Thyroid gland (tissue), 4 donors: Measurements from ENCODE around the gene LAMTOR4. TPM values are rescaled to one million over a fixed set of nuclear protein-coding genes. Genes with fewer than 3 reads are reported as not detected.

Experiments used
- DNase-seq, 2 donors: peaks; one replicate each; pipeline ENCODE4 v3.0.0-alpha.2; 2019
- H3K27ac ChIP-seq, 3 donors: fragments of 200-600 bp; sonication (generic); 1 replicate in 2 of 3; 2 replicates in 1 of 3; pipeline ENCODE4 v1.5.1; 2016 to 2019; ENCODE audit warnings: mild to moderate bottlenecking in 1 of 3, moderate library complexity in 1 of 3
- H3K27me3 ChIP-seq: fragments of 200-600 bp; sonication (generic); one replicate; pipeline ENCODE4 v1.5.1; 2019
- H3K36me3 ChIP-seq, 2 donors: fragments of 200-600 bp; sonication (generic); one replicate each; pipeline ENCODE4 v1.5.1; 2016 to 2019
- H3K4me1 ChIP-seq, 2 donors: fragments of 200-600 bp; sonication (generic); one replicate each; pipeline ENCODE4 v1.5.1; 2017 to 2019
- H3K4me3 ChIP-seq, 3 donors: fragments of 200-600 bp; sonication (generic); replicated peaks in 1 of 3; 1 replicate in 2 of 3; 2 replicates in 1 of 3; pipeline ENCODE4 v1.5.1; 2016; ENCODE audit warnings: mild to moderate bottlenecking in 1 of 3
- H3K9me3 ChIP-seq: fragments of 200-600 bp; sonication (generic); one replicate; pipeline ENCODE4 v1.5.1; 2017
- CTCF ChIP-seq, 6 experiments: fragments of 200-600 bp in 3 of 6; fragments of 450-650 bp in 3 of 6; sonication (generic) in 3 of 6; IDR thresholded peaks; one replicate each; pipeline ENCODE4 v1.5.1; 2016 to 2019; ENCODE audit warnings: antibody characterized with exemption in 6 of 6, mild to moderate bottlenecking in 2 of 6, inconsistent platforms in 1 of 6, moderate library complexity in 1 of 6
- POLR2A ChIP-seq, 2 donors: fragments of 450-650 bp; IDR thresholded peaks; one replicate each; pipeline ENCODE4 v1.6.1; 2017; ENCODE audit warnings: antibody characterized with exemption in 2 of 2, mild to moderate bottlenecking in 2 of 2, moderate library complexity in 1 of 2
- WGBS, 2 donors: methylation state at CpG; one replicate each; pipeline ENCODE4 v1.1.5; 2017; 5-methylcytosine and 5-hydroxymethylcytosine counted together
- intact Hi-C: fragments of 100-400 bp; cut with DNase I; formaldehyde crosslinking; loops from one replicate; pipeline ENCODE4 v1.15.1; 2023
- total RNA-seq, 4 donors: library from RNA; depleted of rRNA; stranded (reverse); fragments of >200 nt; gene quantifications; one replicate each; pipeline ENCODE4 v1.2.3, GENCODE V29; 2016

Gene LAMTOR4
- total RNA-seq, 4 donors from 2014 or later = 69.7 to 264 (median 204) TPM

- H3K4me3 ChIP-seq = no peak overlapping the region
- intact Hi-C loops = no loop called here
- DNase-seq = no peak
- H3K9me3 ChIP-seq = no peaks in the 10 kb centered on the region
- no peaks in the 10 kb centered on the region for H3K36me3 ChIP-seq
- WGBS, 2 donors = 100% methylated on average over 1 of the region's 1 CpG
- TF ChIP-seq CTCF (IDR thresholded peaks at IDR 0.05) (no peak), POLR2A (IDR thresholded peaks at IDR 0.05) (no peak)
- no peak overlapping the region for H3K27ac ChIP-seq
- no peaks in the 10 kb centered on the region for H3K27me3 ChIP-seq
- H3K4me1 ChIP-seq = peaks cover 13 to 24% of the 10 kb centered on the region in 2 donors
Measured at GRCh38 chr7:100122568-100122967, 26.1 kb upstream of the LAMTOR4 start.

GRCh38 chr7:100124301-100125230 is 24.2 kb upstream of the LAMTOR4 start:
- intact Hi-C loops = loop anchor here (5.0 kb wide), 1 partner anchor 32 kb away; no protein-coding TSS in a partner anchor
- H3K9me3 ChIP-seq = no peaks in the 10 kb centered on the region
- DNase-seq = no peak
- TF ChIP-seq CTCF (IDR thresholded peaks at IDR 0.05) = no peak
- TF ChIP-seq POLR2A (IDR thresholded peaks at IDR 0.05) = no peak
- 81 to 84% methylated on average over 4 of the region's 4 CpGs for WGBS, 2 donors
- H3K27ac ChIP-seq = no peak overlapping the region
- no peaks in the 10 kb centered on the region for H3K27me3 ChIP-seq
- H3K4me1 ChIP-seq = peaks cover 13 to 26% of the 10 kb centered on the region in 2 donors
- H3K4me3 ChIP-seq = no peak overlapping the region
- no peaks in the 10 kb centered on the region for H3K36me3 ChIP-seq

GRCh38 chr7:100126239-100126930 is 22.3 kb upstream of the LAMTOR4 start:
- intact Hi-C loops = loop anchor here (5.0 kb wide), 1 partner anchor 34 kb away; no protein-coding TSS in a partner anchor
- Histone ChIP-seq H3K27me3 (no peaks in the 10 kb centered on the region), H3K9me3 (no peaks in the 10 kb centered on the region), H3K4me1 (peaks cover 6 to 22% of the 10 kb centered on the region in 2 donors), H3K27ac (peak overlapping the region; percentile 93 to 100 (median 97)), H3K4me3 (peak overlapping the region; percentile 86 to 99 (median 93)), H3K36me3 (no peaks in the 10 kb centered on the region)
- peak; percentile 80 to 84 for DNase-seq
- TF ChIP-seq CTCF (IDR thresholded peaks at IDR 0.05) (no peak), POLR2A (IDR thresholded peaks at IDR 0.05) (no peak)
- whole genome bisulfite sequencing, 2 donors = 17 to 19% methylated on average over 29 of the region's 29 CpGs

- peak; percentile 88 to 89 for DNase-seq
- 1% methylated on average over 28 to 38 of the region's 85 CpGs for WGBS, 2 donors
- Histone ChIP-seq H3K27me3 (no peaks in the 10 kb centered on the region), H3K36me3 (no peaks in the 10 kb centered on the region), H3K4me1 (peaks cover 6 to 22% of the 10 kb centered on the region in 2 donors), H3K4me3 (peak within 1 kb of the TSS; percentile 86 to 99 (median 93)), H3K27ac (peak within 1 kb of the TSS; percentile 93 to 100 (median 97)), H3K9me3 (no peaks in the 10 kb centered on the region)
- intact Hi-C loops = loop anchor here (5.0 kb wide), 1 partner anchor 35 kb away; no protein-coding TSS in a partner anchor
- peak in 1 of 2 donors; percentile 54 for TF ChIP-seq POLR2A (IDR thresholded peaks at IDR 0.05)
- no peak for TF ChIP-seq CTCF (IDR thresholded peaks at IDR 0.05)
Measured at GRCh38 chr7:100126931-100127865, 21.5 kb upstream of the LAMTOR4 start, which contains the start of gene MBLAC1. Gene MBLAC1 (plus strand): TSS chr7:100126967. CDS start chr7:100127396, 429 bp downstream.
